A549 (cell line): ENCODE results near the gene ALG8. TPM values are rescaled to one million over a fixed set of nuclear protein-coding genes. Genes with fewer than 3 reads are reported as not detected.

Source experiments
- ATAC-seq, 2 experiments: fragments of 200-7000 bp in 1 of 2; fragments of >200 bp in 1 of 2; cut with Nextera tagmentation in 1 of 2; cut with Tn5 transposase in 1 of 2; 3 replicates each; pipeline versions ENCODE4 v1.8.0 to v1.9.1; 2018 to 2020; ENCODE audit warnings: mild to moderate bottlenecking in 1 of 2, moderate library complexity in 1 of 2
- CTCF ChIA-PET: fragments of 300-600 bp; sonication (Branson Sonifier 250); formaldehyde crosslinking; extraction: SDS; loops from one replicate; lab custom pipeline; 2021; ENCODE audit warnings: antibody characterized with exemption, inconsistent platforms; lab: Yijun Ruan, JAX
- POLR2A ChIA-PET: fragments of 350-600 bp; formaldehyde crosslinking; extraction: SDS; loops from one replicate; lab custom pipeline; 2021; ENCODE audit warnings: antibody characterized with exemption, inconsistent platforms; lab: Yijun Ruan, JAX
- DNase-seq, 2 experiments: peaks; one replicate each; pipeline versions ENCODE4 v3.0.0 to v3.0.0-alpha.2; 2011 to 2016; ENCODE audit warnings: low read depth in 1 of 2, low spot score in 1 of 2
- FAIRE-seq: peaks from 2 replicates; lab custom pipeline; 2011; peaks lifted over from hg19 to GRCh38; lab: Jason Lieb, UNC
- H3K27ac ChIP-seq, 2 experiments: fragments of >200 bp; sonication (Bioruptor Twin); formaldehyde crosslinking; 3 replicates each; pipeline ENCODE4 v1.5.1; 2016 to 2017
- H3K4me1 ChIP-seq: fragments of >200 bp; sonication (Bioruptor Twin); formaldehyde crosslinking; 3 replicates; pipeline ENCODE4 v1.6.1; 2016
- H3K4me2 ChIP-seq: fragments of >200 bp; sonication (Bioruptor Twin); formaldehyde crosslinking; 3 replicates; pipeline ENCODE4 v1.6.1; 2016
- H3K4me3 ChIP-seq: fragments of >200 bp; sonication (Bioruptor Twin); formaldehyde crosslinking; 3 replicates; pipeline ENCODE4 v1.5.1; 2016
- H3K9me3 ChIP-seq: fragments of >200 bp; sonication (Bioruptor Twin); formaldehyde crosslinking; 3 replicates; pipeline ENCODE4 v1.6.1; 2016
- BHLHE40 ChIP-seq: IDR thresholded peaks from 2 replicates; pipeline ENCODE4 v1.6.1; 2012; ENCODE audit warnings: low read depth, low read length, inconsistent platforms
- CBX8 ChIP-seq: fragments of 200-600 bp; sonication (generic); IDR thresholded peaks from 2 replicates; pipeline ENCODE4 v1.6.1; 2016
- CEBPB ChIP-seq, 2 experiments: fragments of >200 bp in 1 of 2; sonication (Bioruptor Twin) in 1 of 2; formaldehyde crosslinking in 1 of 2; IDR thresholded peaks; 2 replicates each; pipeline ENCODE4 v1.6.1; 2012 to 2016
- CHD2 ChIP-seq: fragments of 150-350 bp; IDR thresholded peaks from 2 replicates; pipeline ENCODE4 v1.6.1; 2014; ENCODE audit warnings: low read length; ENCODE audit not compliant: partially characterized antibody
- E2F6 ChIP-seq: IDR thresholded peaks from 2 replicates; pipeline ENCODE4 v1.6.1; 2012; ENCODE audit warnings: low read depth, borderline replicate concordance
- EHF ChIP-seq: fragments of 250-450 bp; sonication (Bioruptor Pico); IDR thresholded peaks from 2 replicates; pipeline ENCODE4 v1.5.0; 2020; ENCODE audit warnings: mild to moderate bottlenecking
- FOSB ChIP-seq: fragments of 250-450 bp; sonication (Bioruptor Pico); IDR thresholded peaks from 2 replicates; pipeline ENCODE4 v1.5.0; 2020; ENCODE audit warnings: mild to moderate bottlenecking, moderate library complexity
- FOSL2 ChIP-seq, 2 experiments: fragments of 450-650 bp in 1 of 2; fragments of >200 bp in 1 of 2; sonication (Bioruptor Twin) in 1 of 2; formaldehyde crosslinking; IDR thresholded peaks; 2 replicates each; pipeline versions ENCODE4 v1.5.0 to v1.6.1; 2016 to 2020; ENCODE audit warnings: mild to moderate bottlenecking in 1 of 2, moderate library complexity in 1 of 2
- FOXS1 ChIP-seq: fragments of 250-450 bp; sonication (Bioruptor Pico); IDR thresholded peaks from 2 replicates; pipeline ENCODE4 v1.5.0; 2020; ENCODE audit warnings: mild to moderate bottlenecking, moderate library complexity
- HMGXB4 ChIP-seq: fragments of 250-450 bp; sonication (Bioruptor Pico); IDR thresholded peaks from 2 replicates; pipeline ENCODE4 v1.5.0; 2021; ENCODE audit warnings: mild to moderate bottlenecking, moderate library complexity, borderline replicate concordance
- HOXA7 ChIP-seq: fragments of 250-450 bp; sonication (Bioruptor Pico); IDR thresholded peaks from 2 replicates; pipeline ENCODE4 v1.5.0; 2020; ENCODE audit warnings: mild to moderate bottlenecking, moderate library complexity
- HOXB13 ChIP-seq: fragments of 250-450 bp; sonication (Bioruptor Pico); IDR thresholded peaks from 2 replicates; pipeline ENCODE4 v1.5.0; 2020; ENCODE audit warnings: low read depth, mild to moderate bottlenecking, moderate library complexity
- HOXB5 ChIP-seq: fragments of 250-450 bp; sonication (Bioruptor Pico); IDR thresholded peaks from 2 replicates; pipeline ENCODE4 v1.5.0; 2020; ENCODE audit warnings: mild to moderate bottlenecking, moderate library complexity
- JUNB ChIP-seq: fragments of >200 bp; sonication (Bioruptor Twin); formaldehyde crosslinking; IDR thresholded peaks from 2 replicates; pipeline ENCODE4 v1.6.1; 2016
- KDM1A ChIP-seq: fragments of 200-600 bp; sonication (generic); IDR thresholded peaks from 2 replicates; pipeline ENCODE4 v1.6.1; 2016; ENCODE audit warnings: low read depth, mild to moderate bottlenecking
- KDM5A ChIP-seq: fragments of 200-600 bp; sonication (generic); IDR thresholded peaks from 2 replicates; pipeline ENCODE4 v1.6.1; 2016; ENCODE audit warnings: antibody characterized with exemption, mild to moderate bottlenecking
- MAX ChIP-seq: IDR thresholded peaks from 2 replicates; pipeline ENCODE4 v1.6.1; 2012
- NPAS2 ChIP-seq: fragments of 250-450 bp; sonication (Bioruptor Pico); IDR thresholded peaks from 2 replicates; pipeline ENCODE4 v1.8.0; 2022; ENCODE audit warnings: mild to moderate bottlenecking, moderate library complexity, borderline replicate concordance
- NR3C1 ChIP-seq: fragments of >200 bp; sonication (Bioruptor Twin); formaldehyde crosslinking; IDR thresholded peaks from 3 replicates; pipeline ENCODE4 v1.6.1; 2017
- POLR2AphosphoS2 ChIP-seq: conservative IDR thresholded peaks from 2 replicates; pipeline ENCODE4 v1.6.1; 2012; ENCODE audit warnings: low read length, improper control_type of control experiment, inconsistent platforms
- RARB ChIP-seq: fragments of 250-450 bp; sonication (Bioruptor Pico); IDR thresholded peaks from 2 replicates; pipeline ENCODE4 v1.8.0; 2021; ENCODE audit warnings: mild to moderate bottlenecking, moderate library complexity
- RCOR1 ChIP-seq: fragments of 150-350 bp; IDR thresholded peaks from 2 replicates; pipeline ENCODE4 v1.6.1; 2014; ENCODE audit warnings: antibody characterized with exemption, low read length, low read depth
- RFX5 ChIP-seq: fragments of 450-650 bp; IDR thresholded peaks from 2 replicates; pipeline ENCODE4 v1.7.1; 2014; ENCODE audit warnings: antibody characterized with exemption, mild to moderate bottlenecking, moderate library complexity
- SMC3 ChIP-seq: fragments of >200 bp; sonication (Bioruptor Twin); formaldehyde crosslinking; IDR thresholded peaks from 3 replicates; pipeline ENCODE4 v1.6.1; 2018; ENCODE audit warnings: inconsistent platforms
- TFCP2L1 ChIP-seq: fragments of 250-450 bp; sonication (Bioruptor Pico); IDR thresholded peaks from 2 replicates; pipeline ENCODE4 v1.5.0; 2021; ENCODE audit warnings: mild to moderate bottlenecking
- USF2 ChIP-seq: fragments of 450-650 bp; IDR thresholded peaks from 2 replicates; pipeline ENCODE4 v1.6.1; 2014; ENCODE audit warnings: antibody characterized with exemption
- ZFP36 ChIP-seq: fragments of 450-650 bp; IDR thresholded peaks from 2 replicates; pipeline ENCODE4 v1.6.1; 2014; ENCODE audit warnings: borderline replicate concordance; ENCODE audit not compliant: partially characterized antibody
- ZNF302 ChIP-seq: fragments of 250-450 bp; sonication (Bioruptor Pico); IDR thresholded peaks from 2 replicates; pipeline ENCODE4 v1.9.0; 2021; ENCODE audit warnings: inconsistent platforms, mild to moderate bottlenecking, moderate library complexity
- ZSCAN20 ChIP-seq: fragments of 250-450 bp; sonication (Bioruptor Pico); IDR thresholded peaks from 2 replicates; pipeline ENCODE4 v1.8.0; 2022; ENCODE audit warnings: mild to moderate bottlenecking, moderate library complexity
- WGBS: methylation state at CpG from one replicate; pipeline ENCODE4 v1.1.6; 2017; ENCODE audit errors: missing lambda C conversion rate; 5-methylcytosine and 5-hydroxymethylcytosine counted together
- polyA plus RNA-seq, 4 experiments: library from polyadenylated mRNA; depleted of rRNA in 3 of 4; stranded (reverse); fragments of >200 nt; fragmentation: RNase III in 1 of 4; extraction: RNeasy Plus Mini Kit Qiagen cat#74134 plus additional on column Dnase treatment in 1 of 4; gene quantifications; 2 replicates in 3 of 4; 3 replicates in 1 of 4; pipeline ENCODE4 v1.2.3, GENCODE V29; 2011 to 2017

ALG8 gene
- polyA plus RNA-seq, 2 of the 4 experiments (the other 2 are of a cell fraction): 59.0 to 159 TPM

- no peak for TF ChIP-seq KDM1A
- no peak for TF ChIP-seq CEBPB (IDR thresholded peaks at IDR 0.05)
- TF ChIP-seq HOXA7 (CRISPR knock-in tag): no peak
- no peak for TF ChIP-seq POLR2AphosphoS2
- TF ChIP-seq SMC3: no peak
- TF ChIP-seq FOSB (CRISPR knock-in tag): no peak
- TF ChIP-seq RCOR1: no peak
- TF ChIP-seq NPAS2 (CRISPR knock-in tag): no peak
- no peak for TF ChIP-seq FOSL2 (IDR thresholded peaks at IDR 0.05)
- no peak for TF ChIP-seq FOSL2 (CRISPR knock-in tag; IDR thresholded peaks at IDR 0.05)
- no peak for TF ChIP-seq JUNB
- no peak for TF ChIP-seq CBX8
- TF ChIP-seq, all 56 proteins: peak for 0
- no peaks in the 10 kb centered on the region for H3K9me3 ChIP-seq
- H3K4me2 ChIP-seq: no peak overlapping the region
- no peak overlapping the region for H3K27ac ChIP-seq
- DNase-seq (no peak), ATAC-seq (no peak), FAIRE-seq (no peak)
- peaks cover 11% of the 10 kb centered on the region; the same call in 2 of the 3 replicates for H3K4me1 ChIP-seq
- H3K4me3 ChIP-seq: no peak overlapping the region
- ChIA-PET CTCF (no interaction called here), POLR2A (no interaction called here)
- 81% methylated on average over 8 of the region's 8 CpGs for WGBS
Observed at GRCh38 chr11:78082146-78082545, 57.3 kb downstream of the ALG8 start.

- 58% methylated on average over 6 of the region's 6 CpGs for WGBS
- no peak for ATAC-seq
- DNase-seq: no peak
- ChIA-PET POLR2A (no interaction called here), CTCF (no interaction called here)
- no peak for TF ChIP-seq HOXB13 (CRISPR knock-in tag)
- no peak for TF ChIP-seq MAX
- no peak for TF ChIP-seq ZSCAN20 (CRISPR knock-in tag)
- TF ChIP-seq HMGXB4 (CRISPR knock-in tag): no peak
- TF ChIP-seq POLR2AphosphoS2: no peak
- no peak for TF ChIP-seq FOSB (CRISPR knock-in tag)
- no peak for TF ChIP-seq ZNF302 (CRISPR knock-in tag)
- TF ChIP-seq ZFP36: no peak
- no peak for TF ChIP-seq TFCP2L1 (CRISPR knock-in tag)
- TF ChIP-seq KDM1A: no peak
- no peak for TF ChIP-seq BHLHE40
- TF ChIP-seq HOXB5 (CRISPR knock-in tag): no peak
- TF ChIP-seq RARB: no peak
- TF ChIP-seq CBX8: no peak
- no peak for TF ChIP-seq JUNB
- Histone ChIP-seq H3K4me2 (no peak overlapping the region), H3K9me3 (no peaks in the 10 kb centered on the region), H3K4me1 (peaks cover 11% of the 10 kb centered on the region; the same call in 2 of the 3 replicates), H3K27ac (no peak overlapping the region), H3K4me3 (no peak overlapping the region)
- no peak for FAIRE-seq
Observed at GRCh38 chr11:78081583-78081982, 57.8 kb downstream of the ALG8 start.

GRCh38 chr11:78080818-78081495 is 58.5 kb downstream of the ALG8 start:
- H3K4me2 ChIP-seq: no peak overlapping the region
- ATAC-seq (no peak), DNase-seq (no peak), FAIRE-seq (no peak)
- CTCF ChIA-PET: interaction anchor here (1.3 kb wide), 2 partner anchors 10 to 34 kb away, joined by 3 to 4 read pairs; no protein-coding TSS in a partner anchor
- H3K9me3 ChIP-seq: no peaks in the 10 kb centered on the region
- peaks cover 11% of the 10 kb centered on the region; the same call in 2 of the 3 replicates for H3K4me1 ChIP-seq
- TF ChIP-seq EHF (CRISPR knock-in tag) (no peak), E2F6 (no peak), NR3C1 (no peak), KDM5A (no peak), USF2 (no peak), FOXS1 (CRISPR knock-in tag) (no peak), NPAS2 (CRISPR knock-in tag) (no peak), KDM1A (no peak), CHD2 (no peak), RFX5 (no peak)
- H3K4me3 ChIP-seq: no peak overlapping the region
- 83% methylated on average over 11 of the region's 11 CpGs for WGBS
- POLR2A ChIA-PET: interaction anchor here (1.9 kb wide), 1 partner anchor 59 kb away, joined by 8 read pairs; the partner anchor contains the start of gene ALG8
- H3K27ac ChIP-seq: no peak overlapping the region
